ENCODE measurements around the gene NRN1.
"Not testable (repeated sequence)": the region's sequence is repeated elsewhere in the genome, so short reads cannot be mapped to it uniquely, and the experiment has no call there.

The NRN1 gene

GRCh38 chr6:5981126-5982026 lies 25.3 kb downstream of the NRN1 start:
- DNase-seq = peak; percentile 99

DNA sequence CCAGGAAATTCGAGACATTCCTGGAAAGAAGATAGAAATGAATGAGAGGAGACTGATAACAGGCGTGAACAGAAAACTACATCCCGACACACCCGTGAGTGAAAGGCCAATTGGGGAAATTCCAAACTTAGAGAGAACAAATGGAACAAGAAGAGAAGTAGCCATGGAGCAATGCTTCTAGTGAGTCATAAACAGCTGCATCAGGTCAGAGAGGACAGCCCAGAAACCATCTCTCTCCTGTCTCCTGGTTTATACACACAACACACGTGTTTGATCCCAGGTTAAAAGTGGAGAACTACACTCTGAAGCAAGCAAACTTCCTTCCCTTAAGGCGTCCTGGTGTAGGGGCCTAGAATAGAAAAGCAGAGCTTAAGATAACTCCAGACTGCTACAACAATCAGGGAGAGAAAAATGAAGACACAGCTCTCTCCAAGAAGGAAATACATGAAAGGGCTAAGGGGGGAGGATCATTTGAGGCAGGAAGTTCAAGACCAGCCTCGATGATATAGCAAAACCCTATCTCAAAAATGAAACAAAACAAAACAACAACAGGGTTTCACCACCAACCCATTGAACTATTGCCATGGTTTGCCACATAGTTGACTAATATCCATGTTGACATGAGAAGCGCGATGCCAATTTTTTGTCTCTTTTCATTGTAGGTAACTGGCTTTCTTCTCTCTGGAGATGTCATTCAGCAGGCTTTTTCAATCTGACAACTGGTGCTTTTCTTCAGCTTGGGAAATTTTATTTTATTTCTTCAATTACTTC lies 26.9 kb downstream of the NRN1 start:
- DNase-seq = no peak

GRCh38 chr6:5976811-5977210 lies 29.9 kb downstream of the NRN1 start:
- DNase-seq = no peak

DNA sequence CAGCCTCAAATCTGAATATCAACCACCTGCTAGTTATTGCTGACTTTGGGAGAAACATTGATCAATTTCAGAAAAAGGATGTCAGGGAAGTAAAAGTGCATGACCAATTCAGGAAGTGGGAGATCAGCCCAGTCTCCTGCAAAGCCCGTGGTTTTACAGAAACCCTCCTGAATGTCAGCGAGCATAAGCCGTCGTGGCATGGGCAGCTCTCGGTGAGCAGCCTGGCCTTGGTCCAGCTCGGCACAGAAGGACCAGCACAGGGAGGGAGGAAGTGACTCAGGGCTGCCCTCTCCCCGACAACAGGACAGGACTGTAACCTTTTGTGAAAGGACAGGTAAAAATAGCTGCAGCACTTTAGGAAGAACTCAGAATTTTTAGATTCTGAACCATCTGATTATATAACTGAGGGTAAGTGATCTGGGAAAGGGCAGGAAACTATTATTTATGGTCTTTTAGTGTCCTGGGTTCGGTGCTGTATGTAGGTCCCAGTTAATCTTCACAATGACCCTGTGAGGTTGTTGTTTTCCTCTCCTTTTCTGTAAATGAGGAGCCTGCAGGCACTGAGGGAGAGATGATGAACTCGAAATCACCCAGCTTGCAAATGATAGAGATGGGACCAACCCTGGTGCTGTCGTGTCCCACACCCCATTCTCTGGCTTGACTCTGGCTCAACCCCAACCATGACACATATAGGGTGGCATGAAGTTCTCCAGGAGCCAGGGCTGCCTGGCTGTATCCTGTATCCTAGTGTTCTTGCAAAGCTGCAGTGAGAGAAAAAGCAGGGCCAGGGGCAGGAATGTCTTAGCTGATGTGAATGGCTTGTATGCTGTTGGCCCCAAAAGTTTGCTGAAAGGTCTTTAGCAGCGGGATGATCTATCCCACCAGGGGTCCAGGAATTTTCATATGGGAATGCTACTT lies 37.6 kb downstream of the NRN1 start:
- peak; percentile 63 for DNase-seq

- DNase-seq = not testable (repeated sequence)
Measured at GRCh38 chr6:5968036-5968435, 38.7 kb downstream of the NRN1 start.

DNA sequence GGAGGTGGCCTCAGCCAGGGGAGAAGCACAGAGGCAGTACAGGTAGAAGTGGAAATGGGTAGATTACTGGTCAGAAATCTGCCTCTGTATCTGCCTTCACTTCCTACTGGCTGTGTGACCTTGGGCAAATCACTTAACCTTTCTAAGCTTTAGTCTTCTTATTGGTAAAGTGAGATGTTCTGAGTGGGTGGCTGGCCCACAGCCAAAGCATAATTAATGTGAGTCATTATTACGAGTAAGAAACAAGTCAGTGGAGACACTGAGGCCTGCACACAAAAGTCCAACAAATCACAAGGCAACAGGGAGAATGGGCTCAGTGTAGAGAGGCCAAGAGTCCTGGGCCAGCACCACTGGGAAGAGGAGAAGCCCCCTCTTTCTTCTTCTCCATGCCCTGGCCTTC lies 39.1 kb downstream of the NRN1 start:
- no peak for DNase-seq

- DNase-seq = no peak
Measured at GRCh38 chr6:5962794-5963193, 43.9 kb downstream of the NRN1 start.

GRCh38 chr6:5961836-5962235 lies 44.9 kb downstream of the NRN1 start:
- DNase-seq = no peak

DNA sequence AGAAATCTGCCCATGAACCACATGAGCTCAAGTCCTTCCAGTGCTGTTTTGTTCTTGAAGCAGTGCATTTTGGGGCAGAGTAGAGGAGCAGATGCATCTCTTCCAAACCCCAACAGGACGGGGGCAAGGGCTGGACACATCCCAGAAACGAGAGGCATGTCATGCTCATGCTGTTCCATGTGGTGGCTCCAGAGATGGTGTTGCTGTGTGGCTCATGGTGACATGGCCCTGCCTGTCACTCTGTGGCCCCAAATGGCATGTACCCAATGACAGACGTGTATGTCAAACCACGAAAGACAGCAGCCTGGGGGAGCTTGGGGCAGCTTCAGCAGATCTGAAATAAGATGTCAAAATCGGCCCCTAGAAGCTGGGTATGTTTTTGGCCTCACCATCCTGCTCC lies 46.3 kb downstream of the NRN1 start:
- no peak for DNase-seq

DNA sequence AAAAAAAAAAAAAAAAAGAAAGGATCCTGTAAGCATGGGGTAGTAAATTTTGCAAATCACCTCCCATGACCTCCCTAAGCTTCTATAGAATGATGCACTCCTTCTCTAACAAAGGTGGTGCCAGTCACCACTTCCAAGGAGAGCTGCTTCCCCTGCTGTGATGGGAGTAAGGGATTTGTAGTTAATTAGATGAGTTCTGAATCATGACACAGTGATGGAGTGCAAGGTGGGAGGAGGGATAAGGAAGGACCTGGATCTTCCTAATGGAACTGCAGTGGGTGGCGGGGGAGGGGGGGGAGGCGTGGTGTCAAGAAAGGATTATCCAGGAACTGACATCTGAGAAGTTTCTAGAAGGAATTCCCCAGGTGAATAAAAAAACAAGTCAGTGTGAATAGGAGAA lies 47.8 kb downstream of the NRN1 start:
- DNase-seq = no peak

- no peak for DNase-seq
Measured at GRCh38 chr6:5956939-5957338, 49.8 kb downstream of the NRN1 start.

DNA sequence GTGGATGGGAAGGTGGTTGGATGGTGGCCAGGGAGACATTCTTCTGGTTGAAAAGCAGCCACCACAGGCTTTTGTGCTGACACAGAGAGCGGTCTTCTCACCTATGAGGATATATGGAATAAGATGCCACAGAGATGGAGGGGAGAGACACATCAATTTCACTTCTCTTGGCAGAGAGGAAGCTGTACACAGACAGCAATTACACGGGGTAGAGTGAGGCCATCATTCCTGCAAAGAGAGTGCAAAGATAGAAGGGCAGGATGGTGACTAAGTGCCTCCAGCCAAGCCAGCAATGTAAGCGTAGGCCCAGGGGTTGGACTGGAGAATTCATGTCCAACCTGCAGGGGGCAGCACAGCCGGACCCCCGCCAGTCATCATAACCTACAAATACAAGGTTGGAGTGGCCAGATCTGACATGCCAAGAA lies 56.4 kb downstream of the NRN1 start:
- peak; percentile 64 for DNase-seq

Measured in fibroblast of skin of right quadriceps (primary cell).